Bronchial epithelial cell (primary cell): Measurements from ENCODE around the gene KICS2. TPM values are rescaled to one million over a fixed set of nuclear protein-coding genes. Genes with fewer than 3 reads are reported as not detected.

Experiments
- DNase-seq: peaks from one replicate; pipeline ENCODE4 v3.0.0-alpha.2; 2010; ENCODE audit warnings: low read depth
- FAIRE-seq: peaks from 2 replicates; lab custom pipeline; 2011; peaks lifted over from hg19 to GRCh38; lab: Jason Lieb, UNC
- H3K27me3 ChIP-seq: 2 replicates; pipeline ENCODE4 v1.5.1; 2011; ENCODE audit warnings: low read length; ENCODE audit not compliant: control insufficient read depth, insufficient read depth
- H3K36me3 ChIP-seq: 2 replicates; pipeline ENCODE4 v1.5.1; 2011; ENCODE audit warnings: low read length; ENCODE audit not compliant: control insufficient read depth, insufficient read depth
- H3K4me3 ChIP-seq: 2 replicates; pipeline ENCODE4 v1.5.1; 2011; ENCODE audit warnings: mild to moderate bottlenecking, low read depth, low read length, control low read depth
- CTCF ChIP-seq: IDR thresholded peaks from 2 replicates; pipeline ENCODE4 v1.5.1; 2011; ENCODE audit warnings: mild to moderate bottlenecking, moderate library complexity, low read length, control low read depth, inconsistent platforms; ENCODE audit not compliant: insufficient read depth, severe bottlenecking
- total RNA-seq: library from RNA; depleted of rRNA; stranded (reverse); fragments of >200 nt; gene quantifications from 2 replicates; pipeline ENCODE4 v1.2.1, GENCODE V29; 2014

KICS2 gene
- total RNA-seq, 1 donor from 2014 or later = 9.0 TPM

GRCh38 chr12:64261813-64262212, 39.7 kb upstream of the KICS2 start:
- no peak for FAIRE-seq
- no peaks in the 10 kb centered on the region for H3K27me3 ChIP-seq
- no peaks in the 10 kb centered on the region for H3K36me3 ChIP-seq
- TF ChIP-seq CTCF = no peak
- no peak for DNase-seq
- H3K4me3 ChIP-seq = no peak overlapping the region

- FAIRE-seq (no peak), DNase-seq (no peak)
- Histone ChIP-seq H3K27me3 (no peaks in the 10 kb centered on the region), H3K4me3 (no peak overlapping the region), H3K36me3 (no peaks in the 10 kb centered on the region)
- no peak for TF ChIP-seq CTCF
Measured at GRCh38 chr12:64258576-64258975, 36.5 kb upstream of the KICS2 start.

- peak; percentile 31 for TF ChIP-seq CTCF
- DNase-seq = peak; percentile 54
- Histone ChIP-seq H3K27me3 (no peaks in the 10 kb centered on the region), H3K4me3 (no peak overlapping the region), H3K36me3 (no peaks in the 10 kb centered on the region)
- no peak for FAIRE-seq
Measured at GRCh38 chr12:64256166-64256800, 34.2 kb upstream of the KICS2 start.

GRCh38 chr12:64255249-64255648, 33.2 kb upstream of the KICS2 start:
- TF ChIP-seq CTCF = no peak
- Histone ChIP-seq H3K4me3 (no peak overlapping the region), H3K27me3 (no peaks in the 10 kb centered on the region), H3K36me3 (no peaks in the 10 kb centered on the region)
- DNase-seq (no peak), FAIRE-seq (no peak)

- H3K36me3 ChIP-seq = no peaks in the 10 kb centered on the region
- H3K4me3 ChIP-seq = no peak overlapping the region
- FAIRE-seq (no peak), DNase-seq (no peak)
- TF ChIP-seq CTCF = no peak
- H3K27me3 ChIP-seq = no peaks in the 10 kb centered on the region
Measured at GRCh38 chr12:64253356-64253755, 31.3 kb upstream of the KICS2 start.

GRCh38 chr12:64252681-64253080, 30.6 kb upstream of the KICS2 start:
- FAIRE-seq (no peak), DNase-seq (peak; percentile 41)
- no peak overlapping the region for H3K4me3 ChIP-seq
- no peaks in the 10 kb centered on the region for H3K36me3 ChIP-seq
- no peak for TF ChIP-seq CTCF
- no peaks in the 10 kb centered on the region for H3K27me3 ChIP-seq
